HepG2 (cell line): Measurements from ENCODE around the gene CPB1. TPM values are rescaled to one million over a fixed set of nuclear protein-coding genes. Genes with fewer than 3 reads are reported as not detected.

Experiments used
- ATAC-seq: fragments of 200-7000 bp; cut with Tn5 transposase; 3 replicates; pipeline ENCODE4 v1.9.1; 2020; ENCODE audit warnings: mild to moderate bottlenecking, moderate library complexity
- BruUV-seq: library from RNA; stranded (reverse); fragments of 400-500 nt; replicated peaks from 2 replicates; lab custom pipeline; 2021; lab: Mats Ljungman, UMichigan
- CTCF ChIA-PET: fragments of 300-600 bp; formaldehyde crosslinking; extraction: SDS; loops from one replicate; lab custom pipeline; 2021; ENCODE audit warnings: low total read pairs, inconsistent platforms, low intra/inter-chr PET ratio; lab: Yijun Ruan, JAX
- POLR2A ChIA-PET: fragments of 350-600 bp; sonication (Branson Sonifier 250); formaldehyde crosslinking; loops from one replicate; lab custom pipeline; 2020; ENCODE audit warnings: antibody characterized with exemption, inconsistent platforms; lab: Yijun Ruan, JAX
- DNase-seq: peaks from one replicate; pipeline ENCODE4 v3.0.0-alpha.2; 2015; ENCODE audit warnings: low spot score
- FAIRE-seq: peaks from 3 replicates; lab custom pipeline; 2011; peaks lifted over from hg19 to GRCh38; lab: Jason Lieb, UNC
- H2AFZ ChIP-seq: one replicate; pipeline ENCODE4 v1.6.1; 2011; ENCODE audit warnings: low read length, inconsistent platforms
- H3K27ac ChIP-seq: fragments of 300-600 bp; 3 replicates; pipeline ENCODE4 v1.8.0; 2011; ENCODE audit warnings: mixed run types, mild to moderate bottlenecking, mixed read lengths, low read length, inconsistent platforms; ENCODE audit not compliant: insufficient read depth; ENCODE audit errors: extremely low read length
- H3K27me3 ChIP-seq, 2 experiments: fragments of 200-600 bp in 1 of 2; 2 replicates in 1 of 2; 3 replicates in 1 of 2; pipeline versions ENCODE4 v1.6.0 to v1.8.0; 2011; ENCODE audit warnings: low read length in 2 of 2, mild to moderate bottlenecking in 2 of 2, moderate library complexity in 2 of 2, inconsistent platforms in 1 of 2; ENCODE audit not compliant: insufficient read depth in 2 of 2, control insufficient read depth in 1 of 2
- H3K36me3 ChIP-seq, 2 experiments: fragments of 200-600 bp in 1 of 2; replicated peaks in 1 of 2; 2 replicates in 1 of 2; 3 replicates in 1 of 2; pipeline versions ENCODE4 v1.5.1 to v1.8.0; 2011; ENCODE audit warnings: low read length in 2 of 2, inconsistent platforms in 1 of 2; ENCODE audit not compliant: insufficient read depth in 2 of 2, control insufficient read depth in 1 of 2
- H3K4me1 ChIP-seq: 2 replicates; pipeline ENCODE4 v1.5.1; 2012; ENCODE audit warnings: low read length, inconsistent platforms; ENCODE audit not compliant: insufficient read depth
- H3K4me2 ChIP-seq: 2 replicates; pipeline ENCODE4 v1.6.0; 2011; ENCODE audit warnings: low read depth, low read length, inconsistent platforms
- H3K4me3 ChIP-seq, 3 experiments: fragments of 200-600 bp in 1 of 3; sonication (generic), shearing (Covaris generic) in 1 of 3; replicated peaks in 1 of 3; 2 replicates each; pipeline ENCODE4 v1.5.1; 2011 to 2016; ENCODE audit warnings: low read length in 3 of 3, inconsistent platforms in 2 of 3, low read depth in 2 of 3, mild to moderate bottlenecking in 2 of 3, control low read depth in 1 of 3, mixed read lengths in 1 of 3; ENCODE audit not compliant: insufficient read depth in 1 of 3
- H3K79me2 ChIP-seq: one replicate; pipeline ENCODE4 v1.6.1; 2011; ENCODE audit warnings: low read length, inconsistent platforms; ENCODE audit not compliant: insufficient read depth
- H3K9ac ChIP-seq: 2 replicates; pipeline ENCODE4 v1.6.0; 2011; ENCODE audit warnings: mild to moderate bottlenecking, low read depth, low read length, inconsistent platforms; ENCODE audit not compliant: insufficient read depth
- H3K9me3 ChIP-seq: 2 replicates; pipeline ENCODE4 v1.5.1; 2012; ENCODE audit warnings: mild to moderate bottlenecking, low read length
- H4K20me1 ChIP-seq: 2 replicates; pipeline ENCODE4 v1.6.0; 2011; ENCODE audit warnings: inconsistent platforms, mild to moderate bottlenecking, low read length, moderate library complexity; ENCODE audit not compliant: insufficient read depth
- CSRNP1 ChIP-seq: sonication (generic); formaldehyde crosslinking; IDR thresholded peaks from 2 replicates; pipeline ENCODE4 v1.8.1; 2023; ENCODE audit warnings: mild to moderate bottlenecking, missing genetic modification reagents
- PAF1 ChIP-seq: IDR thresholded peaks from 2 replicates; pipeline ENCODE4 v1.6.1; 2016; ENCODE audit warnings: missing genetic modification reagents, missing compliant biosample characterization
- PBX3 ChIP-seq: sonication (generic); formaldehyde crosslinking; IDR thresholded peaks from 2 replicates; pipeline ENCODE4 v1.8.1; 2023; ENCODE audit warnings: missing genetic modification reagents, inconsistent platforms, borderline replicate concordance
- PHF20 ChIP-seq: sonication (generic); formaldehyde crosslinking; IDR thresholded peaks from 2 replicates; pipeline ENCODE4 v1.5.0; 2020; ENCODE audit warnings: mild to moderate bottlenecking, missing genetic modification reagents
- SIN3B ChIP-seq: fragments of 150-350 bp; IDR thresholded peaks from 2 replicates; pipeline ENCODE4 v1.6.1; 2014; ENCODE audit warnings: low read length
- SMARCE1 ChIP-seq: fragments of 450-650 bp; IDR thresholded peaks from 2 replicates; pipeline ENCODE4 v1.6.1; 2017; ENCODE audit warnings: borderline replicate concordance
- ZNF205 ChIP-seq: IDR thresholded peaks from 2 replicates; pipeline ENCODE4 v1.6.1; 2018; ENCODE audit warnings: missing biosample characterization, missing genetic modification reagents
- ZNF335 ChIP-seq: sonication (generic); formaldehyde crosslinking; IDR thresholded peaks from 2 replicates; pipeline ENCODE4 v1.4.0; 2020; ENCODE audit warnings: missing genetic modification reagents
- WGBS: methylation state at CpG from one replicate; pipeline ENCODE4 v1.1.6; 2017; ENCODE audit warnings: low lambda C conversion rate; 5-methylcytosine and 5-hydroxymethylcytosine counted together
- in situ Hi-C: cut with HindIII; loops from 2 replicates; pipeline ENCODE4 v1.10.0; 2017; ENCODE audit warnings: low pct_unique_long_range_greater_than_20kb; ENCODE audit not compliant: extremely low pct_ligation_motif_present
- intact Hi-C: fragments of 100-400 bp; cut with micrococcal nuclease; formaldehyde crosslinking; loops from one replicate; pipeline ENCODE4 v1.10.0; 2022; ENCODE audit not compliant: unreplicated experiment
- polyA plus RNA-seq, 8 experiments: library from polyadenylated mRNA; depleted of rRNA in 3 of 8; stranded (reverse) in 7 of 8; unstranded in 1 of 8; fragments of >200 nt; fragmentation: Illumina TruSeq in 4 of 8; extraction: Trizol in 4 of 8; gene quantifications; 2 replicates each; pipeline versions ENCODE4 v1.2.1 to v1.2.3, GENCODE V29; 2011 to 2016; ENCODE audit warnings: low read depth in 4 of 8, missing spikeins in 1 of 8, mixed read lengths in 1 of 8; ENCODE audit not compliant: insufficient read depth in 1 of 8
- total RNA-seq, 5 experiments: library from RNA; depleted of rRNA; stranded (reverse); fragments of >200 nt; fragmentation: Illumina TruSeq; extraction: Trizol; gene quantifications; 2 replicates each; pipeline ENCODE4 v1.2.3, GENCODE V29; 2016; ENCODE audit warnings: low read depth in 1 of 5
- TF ChIP-seq, protein P1 (sequence below): sonication (generic); formaldehyde crosslinking; IDR thresholded peaks from 2 replicates; pipeline ENCODE4 v1.9.0; 2021; ENCODE audit warnings: missing genetic modification reagents, borderline replicate concordance
- TF ChIP-seq, protein P2 (sequence below): sonication (generic); formaldehyde crosslinking; IDR thresholded peaks from 2 replicates; pipeline ENCODE4 v1.4.0; 2020; ENCODE audit warnings: mild to moderate bottlenecking, missing genetic modification reagents, borderline replicate concordance
- TF ChIP-seq, protein P3 (sequence below): sonication (generic); formaldehyde crosslinking; IDR thresholded peaks from 2 replicates; pipeline ENCODE4 v1.9.0; 2021; ENCODE audit warnings: mild to moderate bottlenecking, missing genetic modification reagents

Gene CPB1
- total and polyA plus RNA-seq, 2 of the 13 experiments (the other 11 are each of a cell fraction or from before 2014, with no cell fraction given): not detected

DNA sequence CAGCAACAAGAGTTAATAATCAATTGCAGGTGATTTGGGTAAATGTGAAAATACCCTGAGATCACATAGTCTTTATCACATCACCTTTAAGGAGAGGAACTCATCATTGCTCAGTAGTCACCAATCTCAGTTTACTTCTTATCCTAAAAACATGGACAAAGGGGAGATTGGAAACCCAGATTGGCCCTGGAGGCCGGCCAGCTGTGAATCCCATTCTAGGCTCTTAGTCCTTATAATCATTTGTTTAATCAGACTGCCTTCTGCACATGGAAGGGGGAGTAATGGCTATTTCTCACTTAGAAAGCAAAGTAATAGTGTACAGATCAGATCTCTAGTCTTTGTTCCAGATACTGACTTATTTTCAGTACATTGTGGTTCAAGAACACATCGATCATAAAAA is 37.2 kb upstream of the CPB1 start:
- in situ Hi-C loops (no loop called here), intact Hi-C loops (no loop called here)
- H3K9me3 ChIP-seq: 0 out of 2 replicates have a peak, but pooled peaks cover 5% of the 10 kb centered on the region
- H3K27ac ChIP-seq: no peak overlapping the region
- no peak for FAIRE-seq
- H3K27me3 ChIP-seq: no peaks in the 10 kb centered on the region
- no peaks in the 10 kb centered on the region for H3K36me3 ChIP-seq
- TF ChIP-seq ZNF205 (CRISPR knock-in tag) (no peak), SIN3B (no peak), PBX3 (CRISPR knock-in tag) (no peak), ZNF335 (CRISPR knock-in tag) (no peak), PAF1 (CRISPR knock-in tag) (no peak), SMARCE1 (no peak), PHF20 (CRISPR knock-in tag) (no peak), CSRNP1 (CRISPR knock-in tag) (no peak)
- TF ChIP-seq, protein P1, sequence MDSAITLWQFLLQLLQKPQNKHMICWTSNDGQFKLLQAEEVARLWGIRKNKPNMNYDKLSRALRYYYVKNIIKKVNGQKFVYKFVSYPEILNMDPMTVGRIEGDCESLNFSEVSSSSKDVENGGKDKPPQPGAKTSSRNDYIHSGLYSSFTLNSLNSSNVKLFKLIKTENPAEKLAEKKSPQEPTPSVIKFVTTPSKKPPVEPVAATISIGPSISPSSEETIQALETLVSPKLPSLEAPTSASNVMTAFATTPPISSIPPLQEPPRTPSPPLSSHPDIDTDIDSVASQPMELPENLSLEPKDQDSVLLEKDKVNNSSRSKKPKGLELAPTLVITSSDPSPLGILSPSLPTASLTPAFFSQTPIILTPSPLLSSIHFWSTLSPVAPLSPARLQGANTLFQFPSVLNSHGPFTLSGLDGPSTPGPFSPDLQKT (CRISPR knock-in tag): no peak
- TF ChIP-seq, protein P2, sequence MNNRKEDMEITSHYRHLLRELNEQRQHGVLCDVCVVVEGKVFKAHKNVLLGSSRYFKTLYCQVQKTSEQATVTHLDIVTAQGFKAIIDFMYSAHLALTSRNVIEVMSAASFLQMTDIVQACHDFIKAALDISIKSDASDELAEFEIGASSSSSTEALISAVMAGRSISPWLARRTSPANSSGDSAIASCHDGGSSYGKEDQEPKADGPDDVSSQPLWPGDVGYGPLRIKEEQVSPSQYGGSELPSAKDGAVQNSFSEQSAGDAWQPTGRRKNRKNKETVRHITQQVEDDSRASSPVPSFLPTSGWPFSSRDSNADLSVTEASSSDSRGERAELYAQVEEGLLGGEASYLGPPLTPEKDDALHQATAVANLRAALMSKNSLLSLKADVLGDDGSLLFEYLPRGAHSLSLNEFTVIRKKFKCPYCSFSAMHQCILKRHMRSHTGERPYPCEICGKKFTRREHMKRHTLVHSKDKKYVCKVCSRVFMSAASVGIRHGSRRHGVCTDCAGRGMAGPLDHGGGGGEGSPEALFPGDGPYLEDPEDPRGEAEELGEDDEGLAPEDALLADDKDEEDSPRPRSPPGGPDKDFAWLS (CRISPR knock-in tag): no peak
- TF ChIP-seq, protein P3, sequence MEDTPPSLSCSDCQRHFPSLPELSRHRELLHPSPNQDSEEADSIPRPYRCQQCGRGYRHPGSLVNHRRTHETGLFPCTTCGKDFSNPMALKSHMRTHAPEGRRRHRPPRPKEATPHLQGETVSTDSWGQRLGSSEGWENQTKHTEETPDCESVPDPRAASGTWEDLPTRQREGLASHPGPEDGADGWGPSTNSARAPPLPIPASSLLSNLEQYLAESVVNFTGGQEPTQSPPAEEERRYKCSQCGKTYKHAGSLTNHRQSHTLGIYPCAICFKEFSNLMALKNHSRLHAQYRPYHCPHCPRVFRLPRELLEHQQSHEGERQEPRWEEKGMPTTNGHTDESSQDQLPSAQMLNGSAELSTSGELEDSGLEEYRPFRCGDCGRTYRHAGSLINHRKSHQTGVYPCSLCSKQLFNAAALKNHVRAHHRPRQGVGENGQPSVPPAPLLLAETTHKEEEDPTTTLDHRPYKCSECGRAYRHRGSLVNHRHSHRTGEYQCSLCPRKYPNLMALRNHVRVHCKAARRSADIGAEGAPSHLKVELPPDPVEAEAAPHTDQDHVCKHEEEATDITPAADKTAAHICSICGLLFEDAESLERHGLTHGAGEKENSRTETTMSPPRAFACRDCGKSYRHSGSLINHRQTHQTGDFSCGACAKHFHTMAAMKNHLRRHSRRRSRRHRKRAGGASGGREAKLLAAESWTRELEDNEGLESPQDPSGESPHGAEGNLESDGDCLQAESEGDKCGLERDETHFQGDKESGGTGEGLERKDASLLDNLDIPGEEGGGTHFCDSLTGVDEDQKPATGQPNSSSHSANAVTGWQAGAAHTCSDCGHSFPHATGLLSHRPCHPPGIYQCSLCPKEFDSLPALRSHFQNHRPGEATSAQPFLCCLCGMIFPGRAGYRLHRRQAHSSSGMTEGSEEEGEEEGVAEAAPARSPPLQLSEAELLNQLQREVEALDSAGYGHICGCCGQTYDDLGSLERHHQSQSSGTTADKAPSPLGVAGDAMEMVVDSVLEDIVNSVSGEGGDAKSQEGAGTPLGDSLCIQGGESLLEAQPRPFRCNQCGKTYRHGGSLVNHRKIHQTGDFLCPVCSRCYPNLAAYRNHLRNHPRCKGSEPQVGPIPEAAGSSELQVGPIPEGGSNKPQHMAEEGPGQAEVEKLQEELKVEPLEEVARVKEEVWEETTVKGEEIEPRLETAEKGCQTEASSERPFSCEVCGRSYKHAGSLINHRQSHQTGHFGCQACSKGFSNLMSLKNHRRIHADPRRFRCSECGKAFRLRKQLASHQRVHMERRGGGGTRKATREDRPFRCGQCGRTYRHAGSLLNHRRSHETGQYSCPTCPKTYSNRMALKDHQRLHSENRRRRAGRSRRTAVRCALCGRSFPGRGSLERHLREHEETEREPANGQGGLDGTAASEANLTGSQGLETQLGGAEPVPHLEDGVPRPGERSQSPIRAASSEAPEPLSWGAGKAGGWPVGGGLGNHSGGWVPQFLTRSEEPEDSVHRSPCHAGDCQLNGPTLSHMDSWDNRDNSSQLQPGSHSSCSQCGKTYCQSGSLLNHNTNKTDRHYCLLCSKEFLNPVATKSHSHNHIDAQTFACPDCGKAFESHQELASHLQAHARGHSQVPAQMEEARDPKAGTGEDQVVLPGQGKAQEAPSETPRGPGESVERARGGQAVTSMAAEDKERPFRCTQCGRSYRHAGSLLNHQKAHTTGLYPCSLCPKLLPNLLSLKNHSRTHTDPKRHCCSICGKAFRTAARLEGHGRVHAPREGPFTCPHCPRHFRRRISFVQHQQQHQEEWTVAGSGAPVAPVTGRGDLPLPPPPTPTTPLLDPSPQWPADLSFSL (CRISPR knock-in tag): no peak
- no peak overlapping the region for H3K4me2 ChIP-seq
- no TSS peak for BruUV-seq
- no peaks in the 10 kb centered on the region for H3K79me2 ChIP-seq
- H3K4me1 ChIP-seq: peaks cover 7% of the 10 kb centered on the region
- no peak overlapping the region for H3K4me3 ChIP-seq
- no peak overlapping the region for H2AFZ ChIP-seq
- H3K9ac ChIP-seq: no peak overlapping the region
- no peak for ATAC-seq
- 4% methylated on average over 2 of the region's 2 CpGs for WGBS
- ChIA-PET POLR2A (no interaction called here), CTCF (no interaction called here)
- no peaks in the 10 kb centered on the region for H4K20me1 ChIP-seq
- DNase-seq: no peak
